ENCODE measurements around the gene ATP8A2. TPM values are rescaled to one million over a fixed set of nuclear protein-coding genes. Genes with fewer than 3 reads are reported as not detected.

The ATP8A2 gene
- total and polyA plus RNA-seq, 2 of the 4 experiments (the other 2 are of a cell fraction) = 0.02 to 0.18 TPM

GRCh38 chr13:25775986-25776385, 404.2 kb downstream of the ATP8A2 start:
- Histone ChIP-seq H2BK120ac (ENCODE audit: low read depth, low read length) (no peak overlapping the region), H3K27me3 (ENCODE audit: control insufficient read depth, insufficient read depth, low read length) (no peaks in the 10 kb centered on the region), H2BK15ac (ENCODE audit: low read depth, low read length) (no peak overlapping the region), H3K4me1 (ENCODE audit: control insufficient read depth, insufficient read depth, low read length) (no peaks in the 10 kb centered on the region), H2AK9ac (replicated peaks; ENCODE audit: low read depth, low read length, poor library complexity) (no peak overlapping the region), H3K9me3 (ENCODE audit: control insufficient read depth, insufficient read depth, low read length) (no peaks in the 10 kb centered on the region), H3K4ac (ENCODE audit: low read depth, low read length) (no peak overlapping the region), H3K27ac (ENCODE audit: insufficient read depth, low read length) (no peak overlapping the region), H3K36me3 (ENCODE audit: control insufficient read depth, insufficient read depth, low read length) (no peaks in the 10 kb centered on the region), H4K91ac (ENCODE audit: insufficient read depth, low read depth, low read length) (no peak overlapping the region), H2AFZ (replicated peaks; ENCODE audit: low read length, poor library complexity) (no peak overlapping the region), H3K14ac (replicated peaks; ENCODE audit: low read depth, low read length) (no peak overlapping the region), H3K23ac (ENCODE audit: low read depth, low read length) (no peak overlapping the region), H4K8ac (ENCODE audit: low read depth in 2 of 2, low read length in 2 of 2) (no peak overlapping the region), H4K20me1 (ENCODE audit: insufficient read depth, low read length) (no peaks in the 10 kb centered on the region), H3K4me3 (ENCODE audit: insufficient read depth, low read depth, low read length) (no peak overlapping the region), H2BK5ac (ENCODE audit: low read depth, low read length, poor library complexity, severe bottlenecking) (no peak overlapping the region), H3K4me2 (ENCODE audit: low read depth, low read length) (no peak overlapping the region), H4K5ac (ENCODE audit: low read depth, low read length) (no peak overlapping the region), H2BK20ac (ENCODE audit: low read depth, low read length) (no peak overlapping the region), H3K18ac (ENCODE audit: low read depth, low read length) (no peak overlapping the region), H3K79me1 (ENCODE audit: low read depth in 1 of 2, low read length in 2 of 2) (no peaks in the 10 kb centered on the region), H3K56ac (ENCODE audit: extremely low read depth, insufficient read depth, low read length) (no peak overlapping the region), H3K9me1 (ENCODE audit: insufficient read depth, low read length) (no peaks in the 10 kb centered on the region), H3K9ac (ENCODE audit: low read depth, low read length) (no peak overlapping the region), H2AK5ac (ENCODE audit: low read depth, low read length) (no peak overlapping the region)
- intact Hi-C loops (cut with micrococcal nuclease) (no loop called here), dilution Hi-C loops (cut with HindIII; ENCODE audit: low sequenced_read_pairs, unreplicated experiment) (no loop called here), in situ Hi-C loops (cut with MboI; ENCODE audit: low sequenced_read_pairs) (no loop called here)
- DNase-seq (no peak), ATAC-seq (ENCODE audit: low read depth) (no peak)
- BruUV-seq (replicated peaks) = no TSS peak
- CTCF ChIA-PET = no interaction called here
- TF ChIP-seq ELK1 (IDR thresholded peaks at IDR 0.05; ENCODE audit: borderline replicate concordance, low read depth, low read length) = no peak
- no peak for TF ChIP-seq RFX5 (IDR thresholded peaks at IDR 0.05; ENCODE audit: low read depth, low read length)
- TF ChIP-seq CHD1 (IDR thresholded peaks at IDR 0.05; ENCODE audit: low read depth, low read length) = no peak
- no peak for TF ChIP-seq NFE2L2 (IDR thresholded peaks at IDR 0.05; ENCODE audit: low read depth, low read length)
- TF ChIP-seq MAFK (IDR thresholded peaks at IDR 0.05; ENCODE audit: low read depth, low read length) = no peak
- TF ChIP-seq SMC3 (IDR thresholded peaks at IDR 0.05; ENCODE audit: low read depth, low read length) = no peak
- TF ChIP-seq CEBPB (IDR thresholded peaks at IDR 0.05; ENCODE audit: low read depth, low read length) = no peak
- TF ChIP-seq RAD21 (IDR thresholded peaks at IDR 0.05; ENCODE audit: low read length) = no peak
- TF ChIP-seq MAZ (IDR thresholded peaks at IDR 0.05; ENCODE audit: borderline replicate concordance, low read depth, low read length) = no peak
- TF ChIP-seq RCOR1 (IDR thresholded peaks at IDR 0.05; ENCODE audit: insufficient replicate concordance, low read length) = no peak
- TF ChIP-seq USF2 (IDR thresholded peaks at IDR 0.05; ENCODE audit: low read depth, low read length) = no peak
- TF ChIP-seq MXI1 (IDR thresholded peaks at IDR 0.05; ENCODE audit: borderline replicate concordance, low read depth, low read length) = no peak
- TF ChIP-seq FOS (IDR thresholded peaks at IDR 0.05; ENCODE audit: low read depth, low read length) = no peak
- no peak for TF ChIP-seq CTCF (conservative IDR thresholded peaks at IDR 0.05; ENCODE audit: low read depth, low read length)
- no peak for TF ChIP-seq BHLHE40 (IDR thresholded peaks at IDR 0.05; ENCODE audit: low read depth, low read length)
- no peak for TF ChIP-seq POLR2A (IDR thresholded peaks at IDR 0.05; ENCODE audit: low read depth, low read length)
- POLR2A ChIA-PET (ENCODE audit: unreplicated experiment) = no interaction called here
- no CpG with 5 or more reads among the region's 4 CpGs for WGBS, 2 experiments (ENCODE audit: extremely low coverage in 2 of 2, insufficient read length in 1 of 2)
